NCI-H187 treated with DMSO at 0.1 percent for 48 hours (cell line): ENCODE results near the gene ZWILCH.

ENCODE experiments used
- DNase-seq: peaks from one replicate; lab custom pipeline; 2025; lab: John Stamatoyannopoulos, UW

Gene ZWILCH

DNA sequence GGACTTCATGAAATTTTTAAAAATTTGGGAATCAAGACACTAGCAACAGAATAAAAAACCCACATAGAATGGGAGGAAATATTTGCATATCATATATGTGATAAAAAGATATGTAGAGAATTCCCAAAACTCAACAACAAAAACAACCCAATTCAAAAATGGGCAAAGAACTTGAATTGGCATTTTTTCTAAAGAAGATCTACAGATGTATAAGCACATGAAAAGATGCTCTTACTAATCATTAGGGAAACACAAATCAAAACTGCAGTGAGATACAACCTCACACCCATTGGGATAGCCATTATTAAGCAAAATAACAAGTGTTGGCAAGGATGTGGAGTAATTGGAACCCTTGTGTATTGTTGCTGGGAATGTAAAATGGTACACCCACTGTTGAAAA, 50.6 kb downstream of the ZWILCH start:
- no peak for DNase-seq

DNA sequence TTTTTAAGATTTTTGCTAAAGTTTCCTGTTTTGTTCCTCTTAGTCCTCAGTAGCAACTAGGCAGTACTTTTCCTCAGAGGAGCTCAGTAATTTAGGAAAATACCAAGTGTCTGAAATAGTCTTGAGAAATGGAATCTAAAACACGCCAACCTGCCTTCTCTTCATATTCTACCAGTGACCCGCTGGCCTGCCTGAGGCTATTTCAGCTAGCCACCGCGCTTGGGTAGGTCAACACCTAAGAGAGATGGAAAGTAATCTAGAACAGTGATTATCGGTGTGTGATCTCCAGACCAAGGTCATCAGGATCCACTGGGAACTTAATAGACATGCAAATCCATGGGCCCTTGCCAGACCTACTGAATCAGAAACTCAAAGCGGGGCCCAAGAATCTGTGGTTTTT, 53.1 kb downstream of the ZWILCH start:
- DNase-seq = no peak

DNA sequence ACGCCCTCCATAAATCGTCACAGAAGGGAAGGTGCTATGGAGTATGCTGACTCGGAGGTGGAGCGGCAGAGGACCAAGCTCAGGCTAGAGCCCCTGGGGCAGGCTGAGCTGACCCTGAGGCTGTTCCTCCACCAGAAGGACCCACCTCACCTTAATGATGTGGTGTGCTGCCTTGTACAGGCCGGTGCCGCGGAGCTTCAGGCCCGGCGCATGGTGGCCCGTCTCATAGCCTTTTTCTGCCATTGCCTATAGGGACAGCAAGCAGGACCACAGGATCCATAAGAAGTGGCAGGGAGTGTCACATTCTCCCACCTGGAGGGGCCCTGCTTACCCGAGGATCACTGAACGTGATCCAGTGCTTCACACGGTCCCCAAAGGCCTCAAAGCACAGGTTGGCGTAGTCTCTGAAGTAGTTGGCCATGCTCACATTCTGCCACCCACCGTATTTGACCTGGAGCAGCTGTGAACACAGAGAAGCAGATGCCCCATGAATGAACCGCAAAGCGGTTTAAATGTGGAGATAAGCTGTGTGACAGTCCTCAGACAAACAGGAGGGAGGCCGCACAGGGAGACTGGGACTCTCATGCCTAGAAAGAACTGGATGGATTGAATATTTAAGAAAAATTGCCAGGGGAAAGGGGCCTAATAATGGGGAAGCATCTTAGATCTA, 55.9 kb downstream of the ZWILCH start:
- DNase-seq = no peak

DNA sequence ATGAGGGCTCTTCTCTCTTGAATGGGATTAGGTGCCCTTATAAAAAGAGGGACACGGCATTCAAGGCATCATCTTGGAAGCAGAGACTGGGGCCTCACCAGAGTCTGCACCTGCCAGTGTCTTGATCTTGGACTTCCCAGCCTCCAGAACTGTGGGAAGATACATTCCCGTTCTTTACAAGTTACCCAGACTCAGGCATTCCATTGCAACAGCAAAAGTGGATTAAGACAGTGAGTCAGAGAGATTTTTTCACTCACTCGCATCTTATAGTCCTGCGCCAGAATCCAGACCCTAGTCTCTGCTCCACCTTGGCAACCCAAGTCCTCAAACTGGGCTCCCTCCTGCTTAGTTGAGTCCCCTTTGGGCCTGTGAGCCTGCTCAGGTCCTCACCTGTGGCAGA, 58.0 kb downstream of the ZWILCH start:
- DNase-seq = no peak

DNA sequence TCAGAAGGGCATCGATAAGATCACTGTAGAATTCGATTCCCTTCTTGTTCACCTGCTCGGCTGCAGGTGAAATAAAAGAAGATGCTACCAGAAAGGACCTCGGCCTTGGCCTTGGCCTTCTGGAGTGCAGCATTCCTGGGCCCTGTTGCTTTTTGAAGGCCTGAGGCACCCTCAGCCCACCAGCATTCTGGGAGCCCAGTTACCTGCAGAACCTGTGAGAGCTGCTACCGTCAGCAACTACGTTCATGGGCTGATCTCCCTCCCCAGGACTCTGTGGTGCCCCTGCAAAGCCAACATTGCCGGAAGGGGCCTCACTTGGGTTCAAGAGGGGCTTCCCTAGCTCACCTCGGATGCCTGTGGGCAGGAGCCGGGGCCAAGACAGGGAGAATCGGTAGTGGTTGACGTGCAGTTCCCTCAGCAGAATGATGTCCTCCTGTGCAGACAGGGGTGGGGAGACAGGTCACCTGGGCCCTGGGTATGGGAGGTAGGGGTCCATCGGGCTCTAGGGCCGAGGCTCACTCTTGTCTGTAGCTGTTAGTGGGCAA, 58.5 kb downstream of the ZWILCH start:
- DNase-seq = no peak

DNA sequence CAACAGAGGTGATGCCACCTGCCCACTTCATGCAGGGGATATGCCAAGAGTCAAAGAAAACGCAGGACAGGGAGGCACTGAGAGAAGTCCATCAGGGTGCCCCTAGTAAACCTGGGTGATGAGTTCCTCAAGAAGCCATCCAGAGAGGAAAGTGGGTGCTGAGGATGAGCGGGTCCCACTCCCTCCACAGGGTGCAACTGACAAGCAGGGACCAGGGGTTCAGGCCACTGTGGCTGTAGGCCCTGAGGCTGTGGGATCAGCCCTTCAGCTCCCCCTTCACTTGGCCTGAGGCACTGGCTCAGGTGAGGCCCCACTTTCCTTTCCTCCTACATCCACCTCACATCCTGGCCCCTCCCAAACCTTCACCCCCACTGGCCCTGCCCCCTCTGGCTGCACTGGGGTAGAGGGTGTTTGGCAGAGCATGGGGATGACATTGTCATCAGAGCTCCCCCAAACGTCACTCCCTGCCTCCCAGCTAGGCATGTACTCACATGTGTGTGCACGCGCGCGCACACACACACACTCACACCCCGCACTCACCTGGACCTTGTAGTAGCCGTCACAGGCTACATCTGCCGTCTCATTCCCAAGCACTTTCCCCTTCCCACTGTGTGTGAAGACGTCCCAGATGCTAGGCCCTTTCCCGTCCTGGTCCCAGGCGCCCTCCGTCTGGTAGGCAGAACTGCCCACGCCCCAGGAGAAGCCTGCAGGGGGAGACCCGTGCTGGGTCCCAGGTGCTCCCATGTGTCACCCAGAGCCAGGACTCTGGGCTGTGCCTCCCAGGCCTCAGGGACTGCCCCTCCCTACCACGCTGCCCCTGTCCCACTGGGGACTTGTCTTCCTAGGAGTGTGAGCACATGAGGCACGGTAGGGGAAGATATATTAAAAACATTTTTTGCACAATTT, 59.3 kb downstream of the ZWILCH start:
- DNase-seq = no peak

DNA sequence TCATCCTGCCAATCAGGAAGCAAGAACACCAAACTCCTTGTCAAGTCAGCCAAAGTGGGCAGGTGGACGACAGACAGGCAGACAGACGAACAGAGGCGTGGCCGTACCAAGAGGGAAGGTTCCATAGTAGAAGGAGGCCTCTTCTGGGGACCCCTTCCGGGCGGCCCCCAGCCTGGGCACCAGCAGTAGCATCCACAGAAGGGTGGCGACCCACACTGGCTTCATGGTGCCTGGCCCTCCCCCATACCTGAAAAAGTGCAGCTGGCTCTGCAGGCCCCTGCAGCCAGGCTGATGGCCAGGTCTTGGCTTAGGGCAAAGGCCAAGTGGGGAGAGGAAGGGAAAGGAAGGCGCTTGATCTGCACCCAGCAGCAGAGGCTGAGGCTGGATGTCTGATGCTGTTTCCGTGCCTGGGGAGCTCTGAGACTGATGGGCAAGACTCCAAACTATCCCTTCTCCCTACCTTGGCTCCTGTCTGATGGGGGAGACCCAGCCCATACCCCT, 60.1 kb downstream of the ZWILCH start:
- DNase-seq = no peak

DNA sequence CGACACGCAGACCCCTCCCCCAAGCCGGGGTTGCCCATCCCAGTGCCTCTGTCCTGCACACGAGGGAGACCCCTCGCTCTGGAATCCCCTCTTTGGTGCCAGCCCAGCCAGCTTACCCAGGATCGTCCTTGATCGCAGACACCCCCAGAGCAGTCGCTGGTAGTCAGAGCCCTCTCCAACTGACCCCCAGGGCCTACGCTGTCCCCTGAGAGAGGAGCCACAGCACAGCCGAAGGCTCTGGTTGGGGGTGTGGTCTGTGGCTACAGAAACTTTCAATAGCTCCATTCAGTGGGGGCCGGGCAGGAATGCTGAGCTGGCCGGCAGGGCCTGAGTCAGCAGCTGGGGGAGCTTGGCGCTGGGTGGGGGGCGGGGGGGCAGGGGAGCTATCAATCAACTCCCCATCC, 60.6 kb downstream of the ZWILCH start, which contains the start of gene LCTL:
Gene LCTL (minus strand): TSS at position 258 of the 404 bp plus-strand sequence. CDS start 633 bp downstream, outside the sequence.
- no peak for DNase-seq

DNA sequence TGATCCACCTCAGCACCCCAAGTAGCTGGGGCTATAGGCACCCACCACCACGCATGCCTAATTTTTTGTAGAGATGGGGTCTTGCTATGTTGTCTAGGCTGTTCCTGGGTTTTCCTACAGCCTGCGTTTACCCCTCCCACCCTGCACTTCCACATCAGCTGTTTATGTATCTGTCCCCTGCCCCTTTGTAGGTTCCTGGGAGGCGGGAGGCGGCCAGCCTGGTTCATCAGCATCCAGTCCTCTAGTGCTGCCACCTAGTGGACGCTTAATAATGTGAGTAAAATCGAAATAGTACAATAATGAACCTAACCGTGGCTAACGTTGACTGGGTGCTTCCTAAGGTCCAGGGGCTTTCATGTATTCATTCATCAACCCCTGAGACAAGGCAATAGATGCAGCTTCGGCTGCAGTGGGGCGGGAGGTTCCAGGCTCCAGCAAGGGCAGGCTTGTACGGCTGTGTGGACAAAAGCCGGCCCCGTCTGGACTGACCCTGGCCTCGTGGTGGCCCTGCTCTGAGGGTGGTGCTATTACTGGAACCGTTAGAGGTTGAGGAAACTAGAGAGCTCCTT, 61.9 kb downstream of the ZWILCH start:
- DNase-seq = no peak

DNA sequence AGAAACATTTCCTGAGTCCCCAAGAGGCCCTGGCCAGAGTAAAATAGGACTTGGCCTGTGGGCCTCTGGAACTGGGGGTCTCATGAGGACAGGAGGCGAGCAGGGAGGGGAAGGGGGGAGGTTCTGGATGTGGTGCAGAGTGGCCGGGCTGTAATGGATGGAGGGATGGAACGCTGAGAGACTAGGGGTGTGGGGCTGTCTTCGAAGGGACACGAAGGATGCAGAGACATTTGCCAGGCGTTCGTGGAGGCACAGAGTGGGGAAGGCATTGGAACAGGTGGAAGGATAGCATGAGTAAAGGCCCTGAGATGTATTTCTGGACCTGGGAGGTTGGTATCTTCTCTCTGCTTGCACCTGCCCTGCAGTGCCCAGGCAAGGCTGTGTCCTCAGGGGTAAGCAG, 62.8 kb downstream of the ZWILCH start:
- DNase-seq = no peak

DNA sequence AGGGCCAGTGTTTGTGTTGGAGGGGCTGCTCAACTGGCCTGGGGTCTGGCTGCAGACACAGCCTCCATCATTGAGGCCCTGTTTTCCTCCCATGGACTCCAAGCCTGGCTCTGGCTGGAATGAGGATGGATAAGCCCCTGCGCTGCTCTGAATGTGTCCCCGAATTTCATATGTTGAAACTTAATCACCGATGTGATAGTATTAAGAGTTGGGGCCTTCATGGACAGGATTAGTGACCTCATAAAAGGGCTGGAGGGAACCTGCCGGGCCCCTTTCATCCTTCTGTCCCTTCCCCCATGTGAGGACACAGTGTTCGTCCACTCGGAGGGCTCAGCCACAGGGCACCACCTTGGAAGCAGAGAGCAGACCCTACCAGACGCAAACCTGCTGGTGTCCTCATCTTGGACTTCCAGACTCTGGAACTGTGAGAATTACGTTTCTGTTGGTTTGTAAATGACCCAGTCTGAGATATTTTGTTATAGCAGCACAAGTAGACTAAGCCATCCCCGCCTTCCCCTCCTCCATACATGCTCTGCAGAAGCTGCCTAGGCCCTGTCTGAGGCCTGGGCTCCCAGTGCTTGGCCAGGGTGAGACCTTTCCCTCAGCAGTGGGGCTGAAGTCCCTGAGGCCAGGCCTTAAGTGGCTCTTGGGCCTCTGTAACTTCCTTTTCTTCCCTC, 64.5 kb downstream of the ZWILCH start:
- DNase-seq = no peak

DNA sequence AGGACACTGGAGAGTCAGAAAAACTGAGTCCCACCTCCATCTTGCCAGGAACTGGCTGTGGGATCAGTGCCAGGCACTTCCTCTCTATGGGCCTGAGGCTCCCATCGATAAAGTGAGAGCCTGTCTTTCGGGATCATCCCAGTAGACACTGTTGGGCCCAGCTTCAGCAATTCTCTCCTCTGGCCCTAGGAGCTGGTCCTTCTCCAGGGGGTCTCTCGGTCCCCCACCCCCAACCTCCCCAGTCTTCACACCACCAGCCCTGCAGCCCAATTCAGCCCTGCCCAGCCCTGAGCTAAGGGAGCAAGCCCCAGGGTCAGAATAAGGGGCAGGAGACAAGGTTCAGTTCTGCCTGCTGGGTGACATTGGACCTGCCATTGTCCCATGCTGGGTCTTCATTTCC, 65.2 kb downstream of the ZWILCH start:
- no peak for DNase-seq

DNA sequence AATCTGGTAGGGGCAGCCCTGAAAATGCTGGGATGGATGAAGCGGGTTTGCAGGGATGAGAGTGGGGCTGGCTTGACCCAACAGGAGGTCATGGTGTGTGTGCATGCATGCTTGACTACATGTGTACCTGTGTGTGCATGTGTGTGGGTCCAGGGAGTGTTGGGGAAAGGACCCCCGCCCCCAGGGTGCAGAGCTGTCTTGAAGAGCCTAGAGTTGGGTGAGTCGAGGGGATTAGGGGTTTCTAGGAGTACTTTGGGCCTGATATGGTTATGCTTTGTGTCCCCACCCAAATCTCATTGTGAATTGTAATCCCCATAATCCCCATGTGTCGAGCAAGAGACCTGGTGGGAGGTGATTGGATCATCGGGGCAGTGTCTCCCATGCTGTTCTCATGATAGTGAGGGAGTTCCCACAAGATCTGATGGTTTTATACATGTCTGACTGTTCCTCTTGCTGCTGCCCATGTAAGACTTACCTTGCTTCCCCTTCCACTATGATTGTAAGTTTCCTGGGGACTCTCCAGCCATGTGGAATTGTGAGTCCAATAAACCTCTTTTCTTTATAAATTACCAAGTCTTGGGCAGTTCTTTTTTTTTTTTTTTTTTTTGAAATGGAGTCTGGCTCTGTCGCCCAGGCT, 65.8 kb downstream of the ZWILCH start:
- DNase-seq = no peak

DNA sequence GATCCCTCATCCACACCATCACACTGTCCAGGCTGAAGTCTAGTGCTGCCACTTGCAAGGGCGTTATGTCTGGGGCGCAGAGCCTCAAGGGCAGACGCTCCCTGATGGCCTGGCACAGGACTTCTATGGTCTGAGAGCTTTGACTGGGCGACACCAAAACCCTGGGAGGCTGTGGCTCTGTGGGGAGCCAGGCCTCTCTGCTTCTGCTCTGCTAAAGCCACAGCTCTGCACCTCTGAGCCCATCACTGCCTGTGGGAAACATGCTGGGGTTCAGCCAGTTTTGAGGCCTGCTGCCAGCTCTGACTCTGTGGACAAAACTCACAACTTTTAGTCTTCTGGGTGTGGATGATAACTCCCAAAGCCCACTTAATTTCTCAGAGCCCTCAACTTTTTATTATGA, 67.0 kb downstream of the ZWILCH start:
- DNase-seq = no peak

DNA sequence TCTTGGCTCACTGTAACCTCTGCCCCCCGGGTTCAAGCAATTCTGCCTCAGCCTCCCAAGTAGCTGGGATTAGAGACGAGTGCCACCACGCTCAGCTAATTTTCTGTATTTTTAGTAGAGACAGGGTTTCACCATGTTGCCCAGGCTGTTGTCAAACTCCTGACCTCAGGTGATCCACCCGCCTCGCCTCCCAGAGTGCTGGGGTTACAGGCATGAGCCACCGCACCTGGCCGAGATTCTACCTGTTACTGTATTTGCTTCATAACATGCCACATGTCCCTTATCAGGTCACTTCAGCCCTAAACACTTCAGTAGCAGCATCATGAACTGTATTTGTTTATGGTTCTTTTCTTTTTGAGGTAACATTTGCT, 68.2 kb downstream of the ZWILCH start:
- DNase-seq = no peak

DNA sequence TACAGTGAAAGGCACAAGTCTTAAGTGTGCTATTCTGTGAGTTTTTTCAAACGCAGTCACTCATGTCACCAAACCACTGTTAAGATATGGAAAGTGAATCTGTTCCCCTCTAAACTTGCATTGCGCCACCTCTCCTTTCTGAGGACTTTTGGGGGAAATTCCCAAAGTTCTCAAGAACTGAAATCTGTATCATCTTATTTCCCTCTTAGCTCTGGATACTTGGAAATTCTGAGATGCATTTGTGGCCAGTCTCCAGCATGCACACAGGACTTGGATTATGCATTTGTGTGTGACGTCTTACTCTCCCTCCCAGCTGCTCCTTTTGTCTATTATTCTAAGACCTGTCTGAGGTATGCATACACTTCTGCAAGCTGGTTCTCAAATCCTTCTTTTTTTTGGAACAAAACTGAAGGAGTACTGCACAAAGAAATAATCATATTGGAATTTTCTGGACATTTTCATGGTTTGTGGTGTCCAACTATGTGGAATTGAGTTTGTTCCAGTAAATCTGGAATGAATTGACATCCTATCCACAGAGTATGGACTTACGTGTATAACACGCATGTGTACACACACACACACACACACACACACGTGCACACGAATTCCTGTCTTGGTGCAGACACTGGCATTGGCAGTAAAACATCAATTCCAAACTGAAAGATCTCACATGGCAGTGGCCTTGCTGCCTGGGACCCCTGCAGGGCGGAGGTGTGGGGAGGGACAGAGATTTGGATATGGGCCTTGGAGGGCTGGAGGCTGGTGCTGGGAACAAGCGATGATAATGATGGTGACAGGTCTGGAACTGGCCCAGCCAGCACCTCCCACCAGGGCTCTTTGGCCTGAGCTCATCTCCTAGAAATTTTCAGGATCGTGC, 68.8 kb downstream of the ZWILCH start:
- DNase-seq = no peak

DNA sequence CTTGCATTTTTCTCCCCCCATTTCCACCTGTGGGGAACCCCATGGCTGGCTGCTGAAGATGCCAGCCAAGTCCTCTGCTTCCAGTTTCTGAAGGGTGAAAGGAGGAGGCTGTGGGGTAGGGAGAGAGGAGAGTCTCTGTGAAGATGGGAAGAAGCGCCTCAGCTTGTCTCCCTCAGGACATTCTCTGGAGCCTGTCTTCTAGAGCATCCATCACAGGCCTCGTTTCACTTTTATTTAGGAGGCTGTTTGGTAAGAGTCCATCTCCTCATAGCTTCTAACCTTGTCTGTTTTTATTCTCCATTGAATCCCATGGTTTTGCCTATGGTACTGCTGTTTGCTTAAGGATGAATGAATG, 69.4 kb downstream of the ZWILCH start:
- DNase-seq = no peak

DNA sequence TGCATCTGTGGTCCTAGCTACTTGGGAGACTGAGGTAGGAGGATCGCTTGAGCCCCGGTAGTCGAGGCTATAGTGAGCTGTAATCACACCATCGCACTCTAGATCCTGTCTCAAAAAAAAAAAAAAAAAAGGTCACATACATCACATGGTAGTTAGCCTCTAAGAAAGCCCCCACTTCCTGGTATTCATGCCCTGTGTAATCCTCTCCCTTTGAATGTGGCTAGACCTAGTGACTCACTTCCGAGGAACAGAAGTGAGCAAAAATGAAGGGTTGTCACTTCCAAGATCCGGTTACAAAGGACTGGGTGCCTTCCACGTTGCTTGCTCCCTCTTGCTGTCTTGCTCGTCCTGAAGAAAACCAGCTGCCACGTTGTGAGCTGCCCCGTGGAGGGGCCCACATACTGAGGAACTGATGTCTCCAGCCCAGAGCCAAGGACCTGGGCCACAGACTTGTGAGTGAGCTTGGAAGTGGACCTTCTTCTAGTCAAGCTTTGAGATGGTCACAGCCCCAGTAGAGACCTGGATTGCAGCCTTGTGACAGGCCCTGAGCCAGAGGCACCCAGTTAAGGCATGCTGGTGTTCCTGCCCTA, 73.3 kb downstream of the ZWILCH start:
- DNase-seq = no peak

DNA sequence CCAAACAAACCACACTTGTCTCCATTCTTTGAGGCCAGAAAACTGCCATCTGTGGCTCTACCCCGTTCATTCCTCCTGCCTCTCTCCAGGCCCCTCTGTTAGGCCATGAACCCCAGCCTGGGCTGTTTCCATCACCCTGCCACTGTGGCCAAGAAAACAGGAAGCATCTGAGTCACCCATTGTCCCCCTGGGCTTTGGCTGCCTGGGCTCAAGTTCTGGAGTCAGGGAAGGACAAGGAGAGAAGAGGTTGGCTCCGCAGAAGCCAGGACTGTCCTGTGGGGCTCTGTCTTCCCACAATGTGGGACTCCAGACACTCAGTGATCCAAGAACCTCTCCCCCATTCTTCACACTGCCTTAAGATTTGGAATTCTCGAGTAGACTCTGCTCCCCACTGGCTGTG, 75.5 kb downstream of the ZWILCH start:
- DNase-seq = no peak

DNA sequence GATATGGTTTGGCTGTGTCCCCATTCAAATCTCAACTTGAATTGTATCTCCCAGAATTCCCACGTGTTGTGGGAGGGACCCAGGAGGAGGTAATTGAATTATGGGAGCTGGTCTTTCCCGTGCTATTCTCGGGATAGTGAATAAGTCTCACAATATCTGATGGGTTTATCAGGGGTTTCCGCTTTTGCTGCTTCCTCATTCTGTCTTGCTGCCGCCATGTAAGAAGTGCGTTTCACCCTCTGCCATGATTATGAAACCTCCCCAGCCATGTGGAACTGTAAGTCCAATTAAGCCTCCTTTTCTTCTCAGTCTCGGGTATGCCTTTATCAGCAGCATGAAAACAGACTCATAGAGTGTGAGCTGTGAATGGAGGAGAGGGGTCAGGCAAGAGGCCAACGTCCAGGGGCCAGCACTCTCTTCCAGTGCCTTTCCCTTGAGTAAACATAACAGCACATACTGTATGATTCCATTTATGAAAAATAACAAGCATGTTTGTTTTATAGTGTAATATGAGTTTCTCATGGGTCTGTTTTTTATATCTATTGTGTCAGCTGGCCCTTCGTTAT, 76.9 kb downstream of the ZWILCH start:
- DNase-seq = no peak
